GM18519 (cell line): ENCODE results near the gene C1orf174.

Experiments used
- ATAC-seq: cut with Tn5 transposase; IDR thresholded peaks from one replicate; pipeline ENCODE4 v1.9.1; 2021; ENCODE audit warnings: mild to moderate bottlenecking, moderate library complexity; ENCODE audit not compliant: unreplicated experiment, low FRiP score

The C1orf174 gene

DNA sequence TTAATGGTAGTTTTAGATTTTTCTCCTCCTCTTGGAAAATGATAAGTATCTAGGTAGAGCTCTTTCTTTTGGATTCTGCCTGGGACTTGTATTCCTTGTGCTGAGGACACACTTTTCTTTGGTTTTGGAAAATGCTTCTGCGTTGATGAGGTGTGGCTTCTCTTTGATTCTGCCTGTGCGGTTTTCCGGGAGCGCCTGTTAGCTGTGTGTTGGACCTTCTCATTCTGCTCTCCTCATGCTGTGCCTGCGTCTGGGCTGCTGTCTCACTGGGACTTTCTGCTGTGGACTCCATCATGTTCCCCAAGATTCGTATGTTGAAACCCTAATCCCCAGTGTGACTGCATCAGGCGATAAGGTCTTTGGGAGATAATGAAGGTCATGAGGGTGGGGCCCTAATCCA is 21.0 kb downstream of the C1orf174 start:
- no peak for ATAC-seq

DNA sequence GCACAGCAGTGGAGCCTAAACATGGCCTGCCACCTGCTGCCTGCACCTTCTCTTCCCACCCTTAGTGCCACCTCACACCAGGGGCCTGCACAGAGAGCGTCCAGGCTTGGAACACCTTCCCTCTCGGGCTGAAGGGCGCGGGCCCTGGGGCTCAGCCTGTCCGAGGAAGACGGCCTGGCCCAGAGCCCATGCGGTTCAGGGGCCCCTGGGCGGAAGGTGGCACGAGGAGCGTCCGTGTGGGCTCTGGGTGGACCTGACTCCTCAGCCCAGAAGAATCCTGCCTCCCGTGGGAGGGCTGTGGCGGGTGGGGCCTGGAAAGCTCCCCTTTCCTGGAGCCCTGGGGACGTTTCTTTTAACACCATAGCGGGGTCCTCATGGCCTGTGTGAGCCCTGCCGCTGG is 23.4 kb downstream of the C1orf174 start:
- no peak for ATAC-seq

DNA sequence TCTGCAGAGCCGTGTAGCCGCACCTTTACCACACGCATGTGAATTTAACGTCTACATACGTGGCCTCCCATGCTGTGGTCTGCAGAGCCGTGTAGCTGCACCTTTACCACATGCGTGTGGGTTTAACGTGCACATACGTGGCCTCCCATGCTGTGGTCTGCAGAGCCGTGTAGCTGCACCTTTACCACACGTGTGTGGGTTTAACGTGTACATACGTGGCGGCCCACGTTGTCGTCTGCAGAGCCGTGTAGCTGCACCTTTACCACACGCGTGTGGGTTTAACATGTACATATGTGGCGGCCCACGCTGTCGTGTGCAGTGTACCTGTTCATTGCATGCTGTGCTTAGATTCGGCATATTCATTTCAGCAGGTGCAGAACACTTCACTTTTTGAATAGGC is 25.3 kb downstream of the C1orf174 start:
- ATAC-seq, result no peak

DNA sequence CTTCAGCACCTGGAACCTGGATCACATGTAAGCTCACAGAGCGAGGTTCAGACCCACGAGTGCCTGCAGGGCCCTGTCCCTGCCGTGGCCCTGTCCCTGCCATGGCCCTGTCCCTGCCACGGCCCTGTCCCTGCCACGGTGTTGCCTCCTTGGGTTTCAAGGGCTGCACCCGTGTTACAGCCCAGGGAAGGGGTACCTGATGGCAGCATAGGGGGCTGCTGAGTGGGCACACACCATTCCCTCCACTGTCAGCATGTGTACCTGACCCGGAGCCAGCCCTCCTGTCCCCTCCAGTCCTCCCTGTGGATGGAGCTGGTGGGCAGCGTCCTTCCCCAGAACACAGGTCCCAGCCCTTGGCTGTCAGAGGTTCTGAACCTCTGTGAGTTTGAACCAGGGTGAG is 27.5 kb downstream of the C1orf174 start:
- ATAC-seq, result no peak

DNA sequence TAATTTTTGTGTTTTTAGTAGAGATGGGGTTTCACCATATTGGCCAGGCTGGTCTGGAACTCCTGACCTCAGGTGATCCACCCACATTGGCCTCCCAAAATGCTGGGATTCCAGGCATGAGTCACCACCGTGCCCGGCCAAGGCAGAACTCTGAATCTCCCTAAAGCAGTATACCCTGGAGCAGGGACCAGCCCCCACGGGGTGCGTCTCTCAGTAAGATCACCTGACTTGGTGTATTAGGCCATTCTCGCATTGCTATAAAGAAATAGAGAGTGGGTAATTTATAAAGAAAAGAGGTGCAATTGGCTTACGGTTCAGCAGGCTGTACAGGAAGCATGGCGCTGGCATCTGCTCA is 28.6 kb downstream of the C1orf174 start:
- ATAC-seq, result no peak

DNA sequence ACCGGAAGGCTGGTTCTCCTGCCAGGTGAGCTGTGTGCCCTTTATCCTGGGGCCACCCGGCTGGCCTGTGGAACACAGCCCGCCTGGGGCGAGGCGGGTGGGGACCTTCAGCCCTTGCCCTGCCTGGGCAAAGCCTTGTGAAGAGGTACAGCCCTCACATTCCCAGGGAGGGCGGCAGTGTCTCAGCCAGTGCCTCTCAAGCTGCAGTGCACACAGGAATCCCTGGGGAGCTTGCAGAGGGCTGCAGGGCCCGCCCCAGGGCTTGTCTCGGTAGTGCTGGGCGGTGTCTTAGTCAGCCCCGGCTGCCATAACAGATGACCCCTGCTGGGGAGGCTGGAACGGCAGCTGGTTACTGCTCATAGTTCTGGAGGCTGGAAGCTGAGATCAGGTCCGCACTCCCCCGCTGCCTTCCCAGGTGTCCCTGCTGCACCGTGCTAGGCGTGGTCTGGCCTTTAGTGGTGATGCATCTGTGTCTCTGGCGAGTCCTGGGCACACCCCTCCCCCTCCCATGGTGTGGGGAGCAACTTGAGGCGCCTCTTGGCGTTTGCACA is 30.2 kb downstream of the C1orf174 start:
- no peak for ATAC-seq

DNA sequence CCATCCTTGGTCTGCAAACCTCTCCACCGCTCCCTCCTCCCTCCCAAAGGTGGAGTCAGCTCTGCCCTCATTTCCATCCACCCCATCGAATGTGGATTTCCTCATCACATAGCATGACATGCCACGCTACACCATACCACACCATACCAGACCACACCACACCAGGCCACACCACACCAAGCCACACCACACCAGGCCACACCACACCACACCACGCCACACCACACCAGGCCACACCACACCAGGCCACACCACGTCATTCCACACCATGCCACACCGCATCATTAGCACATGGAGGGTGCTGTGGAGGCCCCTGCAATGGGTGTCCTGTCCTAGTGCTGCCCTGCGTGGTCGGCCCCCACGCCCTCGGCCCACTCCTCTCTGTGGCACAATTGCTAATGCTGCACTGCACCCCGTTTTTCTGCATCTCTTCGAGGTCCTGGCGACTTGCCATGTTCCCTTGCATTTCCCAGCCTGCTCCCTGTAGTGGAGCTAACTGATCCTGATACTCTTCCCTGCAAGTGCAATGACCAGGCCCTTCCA is 31.5 kb downstream of the C1orf174 start:
- no peak for ATAC-seq

DNA sequence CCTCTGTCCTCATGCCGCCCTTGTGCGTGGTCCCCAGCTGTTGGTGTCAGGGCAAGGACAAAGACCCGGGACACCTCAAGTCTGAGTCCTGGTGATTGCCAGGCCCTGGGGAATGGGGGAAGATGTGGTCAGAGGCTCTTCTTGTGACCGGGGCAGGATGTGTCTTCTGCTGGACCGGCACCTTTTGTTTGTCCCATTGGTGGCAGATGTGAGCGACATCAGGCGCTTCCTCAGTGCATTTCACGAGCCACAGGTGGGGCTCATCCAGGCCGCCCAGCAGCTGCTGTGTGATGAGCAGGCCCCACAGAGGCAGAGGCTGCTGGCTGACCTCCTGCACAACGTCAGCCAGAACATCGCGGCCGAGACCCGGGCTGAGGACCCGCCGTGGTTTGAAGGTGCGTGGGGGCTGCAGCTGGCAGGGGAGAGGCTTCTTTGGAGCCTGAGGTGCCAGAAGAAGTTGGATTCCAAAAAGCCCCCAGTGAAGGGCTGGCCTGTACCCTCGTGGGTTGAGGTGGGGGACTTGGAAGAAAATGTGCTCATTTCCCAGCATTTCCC is 34.4 kb downstream of the C1orf174 start:
- ATAC-seq, result no peak

DNA sequence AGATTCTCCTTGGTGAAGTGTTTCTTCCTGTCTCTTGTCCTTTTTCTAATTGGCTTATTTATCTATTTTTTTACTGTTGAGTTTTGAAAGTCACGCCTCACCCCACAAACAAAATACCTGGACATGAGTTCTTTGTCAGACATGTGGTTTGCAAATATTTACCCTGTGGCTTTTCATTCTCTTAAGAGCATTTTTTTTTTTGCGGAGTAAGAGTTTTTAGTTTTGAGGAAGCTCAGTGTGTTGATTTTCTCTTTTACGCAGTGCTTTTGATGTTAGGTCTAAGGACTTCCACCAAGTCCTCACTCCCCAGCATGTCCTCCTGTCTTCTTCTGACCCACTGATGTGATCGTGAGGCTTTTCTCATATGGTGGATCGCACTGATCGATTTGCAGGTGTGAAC is 35.2 kb downstream of the C1orf174 start:
- no peak for ATAC-seq

DNA sequence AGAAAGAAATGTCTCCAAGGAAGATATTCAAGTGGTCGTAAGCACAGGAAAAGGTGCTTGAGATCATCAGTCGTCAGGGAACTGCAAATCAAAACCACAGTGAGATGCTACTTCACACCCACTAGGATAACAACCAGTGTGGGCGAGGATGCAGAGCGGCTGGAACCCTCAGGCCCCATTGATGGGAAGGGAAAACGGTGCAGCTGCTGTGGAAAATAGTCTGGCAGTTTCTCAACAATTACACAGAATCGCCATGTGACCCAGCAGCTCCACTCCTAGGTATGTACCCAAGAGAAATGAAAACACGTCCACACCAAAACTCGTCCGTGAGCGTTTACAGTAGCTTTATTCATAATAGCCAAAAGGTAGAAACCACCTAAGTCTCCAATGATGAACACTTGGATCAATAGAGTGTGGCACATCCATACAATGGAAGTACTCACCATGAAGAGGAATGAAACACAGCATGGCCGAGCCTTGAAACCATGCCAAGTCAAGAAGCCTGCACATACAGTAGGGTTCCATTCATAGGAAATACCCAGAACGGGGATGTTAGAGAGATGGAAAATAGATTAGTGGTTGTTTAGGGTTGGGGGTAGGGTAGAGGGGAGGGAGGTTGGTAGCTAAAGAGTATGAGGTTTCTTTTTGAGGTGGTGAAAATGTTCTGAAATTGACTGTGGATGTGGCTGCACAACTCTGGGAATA is 36.7 kb downstream of the C1orf174 start:
- no peak for ATAC-seq

DNA sequence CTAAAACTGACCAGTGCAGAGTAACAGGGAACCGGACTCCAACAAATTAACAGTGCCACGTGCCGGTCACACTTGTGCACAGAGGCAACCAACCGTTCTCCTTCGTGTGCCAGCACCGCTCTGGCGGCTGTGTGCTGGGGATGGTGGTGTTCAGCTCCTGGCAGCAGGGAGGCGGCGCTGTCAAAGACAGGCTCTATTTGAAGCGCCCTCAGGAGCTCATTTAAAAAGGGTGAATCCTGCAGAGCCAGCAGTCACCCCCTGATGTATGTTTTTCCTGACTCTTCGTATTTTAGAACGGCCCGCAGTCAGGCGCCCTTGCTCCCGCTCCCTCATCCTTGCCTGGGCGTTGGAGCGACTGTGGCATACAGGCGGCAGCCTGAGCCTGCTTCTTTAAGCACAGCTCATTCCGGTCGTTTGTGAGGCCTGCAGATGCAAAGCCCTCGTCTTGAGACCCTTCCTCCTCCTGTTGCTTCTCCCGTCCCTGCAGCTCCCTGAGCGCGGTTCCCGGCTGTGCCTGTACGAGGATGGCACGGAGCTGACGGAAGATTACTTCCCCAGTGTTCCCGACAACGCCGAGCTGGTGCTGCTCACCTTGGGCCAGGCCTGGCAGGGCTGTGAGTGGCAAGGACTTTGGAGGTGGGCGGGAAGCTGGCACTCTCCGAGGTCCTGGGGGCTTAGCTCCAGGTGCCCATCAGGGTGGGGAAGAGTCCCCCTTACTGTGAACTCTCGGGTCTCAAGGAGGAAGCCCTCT is 41.7 kb downstream of the C1orf174 start:
- no peak for ATAC-seq

DNA sequence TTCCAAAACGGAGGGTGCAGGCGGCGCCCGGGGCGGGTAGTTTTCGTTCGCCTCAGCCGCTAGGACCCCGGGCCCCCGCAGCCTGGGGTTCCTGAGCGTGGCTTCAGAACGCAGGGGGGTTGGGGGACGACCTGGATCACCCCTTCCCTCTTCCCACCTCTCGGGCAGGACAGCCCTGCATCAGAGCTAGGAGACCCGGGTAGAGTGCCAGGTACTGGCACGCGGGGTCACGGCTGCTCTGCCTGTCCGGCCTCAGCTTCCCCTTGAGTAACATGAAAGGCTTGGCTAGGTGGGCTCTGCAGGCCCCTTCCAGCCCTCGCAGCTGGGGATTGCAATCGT is 42.3 kb downstream of the C1orf174 start:
- ATAC-seq, result no peak

DNA sequence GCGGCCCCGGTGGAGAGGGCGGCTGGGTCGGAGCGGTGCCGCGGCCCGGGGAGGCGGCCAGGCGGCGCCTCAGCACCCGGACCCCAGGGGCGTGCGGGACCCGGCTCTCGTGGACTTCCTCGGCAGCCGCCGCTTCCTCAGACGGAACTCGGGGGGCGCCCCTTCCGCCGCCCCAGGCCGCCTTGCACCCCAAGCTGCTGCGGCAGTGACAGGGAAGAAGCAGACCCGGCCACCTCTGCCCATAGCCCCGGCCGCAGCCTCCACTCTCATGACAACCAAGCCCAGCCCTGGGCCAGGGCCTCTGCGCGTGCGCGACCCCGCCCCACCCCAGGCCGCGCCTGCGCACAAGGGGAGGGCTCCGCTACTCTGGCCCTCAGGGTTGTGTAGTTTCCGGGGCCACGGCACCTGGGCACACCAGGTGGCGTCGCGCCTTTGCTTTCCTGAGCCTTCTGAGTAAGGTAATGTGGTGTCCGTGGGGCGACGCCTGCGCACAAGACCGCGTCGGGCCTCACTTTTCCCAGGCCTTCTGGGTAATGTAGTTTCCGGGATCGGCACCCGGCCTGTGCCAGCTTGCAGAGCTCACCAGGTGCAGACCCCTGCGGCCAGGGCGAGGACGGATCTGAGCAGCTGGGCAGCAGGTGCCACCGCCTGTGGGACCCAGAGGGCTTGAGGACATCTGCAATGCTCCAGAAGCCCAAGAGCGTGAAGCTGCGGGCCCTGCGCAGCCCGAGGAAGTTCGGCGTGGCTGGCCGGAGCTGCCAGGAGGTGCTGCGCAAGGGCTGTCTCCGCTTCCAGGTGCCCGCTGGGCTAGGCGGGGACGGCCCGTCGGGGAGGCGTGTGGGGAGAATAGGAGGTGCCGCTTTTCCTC is 42.9 kb downstream of the C1orf174 start, which contains the start of the genes CEP104 and DFFB:
TSS of gene CEP104 (minus strand) at position 289 of the 868 bp plus-strand sequence. CDS start 4,804 bp downstream, outside the sequence.
TSS of gene DFFB (plus strand) at position 554 of the 868 bp plus-strand sequence. CDS start at position 682, 128 bp downstream.
- ATAC-seq, result peak; percentile 94

DNA sequence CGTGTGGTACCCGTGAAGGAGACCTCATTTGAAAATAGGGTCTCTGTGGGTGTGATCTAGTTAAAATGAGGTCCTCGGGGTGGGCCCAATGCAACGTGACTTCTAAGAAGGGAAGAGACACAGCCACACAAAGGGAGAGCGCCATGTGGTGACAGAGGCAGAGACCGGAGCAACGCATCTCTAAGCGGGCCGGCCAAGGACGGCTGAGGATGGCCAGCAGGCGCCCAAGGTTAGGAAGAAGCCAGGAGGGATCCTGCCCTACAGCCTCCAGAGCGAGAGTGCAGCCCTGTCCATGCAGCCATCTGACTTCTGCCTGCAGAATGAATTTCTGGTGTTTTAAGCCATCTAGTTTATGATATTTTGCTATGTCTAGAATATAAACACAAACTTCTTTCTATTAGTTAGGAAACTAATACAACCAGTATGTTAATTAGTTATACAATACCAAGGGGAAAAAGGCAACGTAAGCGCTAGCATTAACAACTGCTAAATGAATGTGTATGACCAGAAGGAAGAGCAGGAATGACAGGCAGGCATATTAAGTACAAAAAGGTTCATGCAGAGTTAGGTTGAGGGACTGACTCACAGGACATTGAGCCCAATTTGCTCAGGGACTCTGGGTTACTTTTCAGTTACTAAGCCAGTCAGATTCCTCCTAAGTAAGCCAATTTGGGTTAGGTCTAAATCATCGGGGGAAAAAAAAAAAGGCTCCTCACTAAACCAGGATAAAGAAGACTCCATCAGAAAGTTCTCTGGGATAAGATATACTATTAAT is 47.2 kb downstream of the C1orf174 start:
- ATAC-seq, result no peak

DNA sequence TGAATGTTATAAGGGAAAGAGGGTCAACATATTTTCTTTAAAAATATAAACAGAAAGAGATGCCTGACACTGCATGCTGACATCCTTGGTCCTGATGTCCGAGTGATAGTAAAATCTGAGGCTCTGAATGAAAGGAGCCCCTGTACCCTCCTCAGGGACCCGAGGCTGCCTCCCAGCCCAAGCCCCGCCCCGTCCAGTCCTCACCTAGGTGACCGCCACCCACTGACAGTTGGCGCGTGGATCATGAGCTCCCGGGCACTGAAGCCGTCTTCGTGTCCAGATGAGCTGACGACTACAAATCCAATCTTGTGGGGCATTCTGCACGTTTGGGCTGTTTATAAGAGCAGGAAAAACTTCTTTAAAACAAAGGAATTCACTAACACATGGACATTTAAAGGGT is 48.0 kb downstream of the C1orf174 start:
- ATAC-seq, result no peak

DNA sequence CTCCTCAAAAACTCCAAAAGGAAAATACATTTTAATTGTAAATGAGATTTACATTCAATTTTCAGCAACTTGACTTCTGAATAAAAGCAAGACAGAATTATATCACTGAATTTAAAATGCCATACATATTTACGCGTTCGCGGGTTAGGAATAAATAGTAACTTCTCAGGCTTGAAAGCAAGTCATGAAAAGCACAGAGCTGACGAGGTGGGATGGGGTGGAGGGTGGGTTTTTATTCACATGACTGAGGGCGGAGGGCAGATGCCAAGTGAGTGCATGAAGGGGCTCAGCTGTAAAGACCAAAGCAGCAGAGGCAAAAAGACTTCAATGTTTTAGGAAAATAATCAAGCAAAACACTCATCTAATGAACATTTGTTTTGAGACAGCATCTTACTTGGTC is 48.8 kb downstream of the C1orf174 start:
- no peak for ATAC-seq

DNA sequence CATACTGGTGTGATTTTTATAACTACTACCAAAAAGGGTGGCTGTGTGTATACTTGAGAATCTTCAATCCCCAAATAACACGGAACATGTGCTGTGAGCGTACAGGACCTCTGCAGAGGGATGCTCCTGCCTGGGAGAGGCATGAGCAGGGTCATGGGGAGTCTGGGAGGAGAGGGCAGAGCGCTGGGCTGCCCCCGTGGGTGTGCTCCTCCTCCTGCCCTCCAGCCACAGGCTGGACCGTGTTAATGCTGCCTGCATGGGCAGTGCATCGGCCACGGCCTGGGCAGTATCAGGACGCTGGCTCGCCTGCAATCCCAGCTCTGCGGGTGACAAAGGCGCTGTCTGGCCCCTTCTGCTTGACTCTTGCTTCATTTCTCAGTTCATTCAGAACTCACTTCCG is 49.2 kb downstream of the C1orf174 start:
- no peak for ATAC-seq

DNA sequence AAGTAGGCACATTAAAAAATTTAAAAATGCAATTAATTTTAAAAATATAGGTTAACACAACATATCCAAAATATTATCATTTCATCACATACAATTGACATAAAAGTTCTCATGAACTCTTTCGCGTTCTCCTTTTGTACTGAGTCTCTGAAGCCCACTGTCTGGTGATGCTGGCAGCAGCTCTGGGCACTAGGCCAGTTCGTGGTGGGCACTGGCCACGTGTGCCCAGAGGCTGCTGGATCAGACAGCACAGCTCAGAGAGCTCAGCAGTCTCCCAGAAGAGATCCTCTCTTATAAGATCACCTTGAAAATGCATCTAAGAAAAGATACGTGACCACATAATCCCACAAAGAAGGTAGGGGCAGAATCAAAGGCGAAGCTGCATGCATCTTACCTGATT is 53.0 kb downstream of the C1orf174 start:
- no peak for ATAC-seq

DNA sequence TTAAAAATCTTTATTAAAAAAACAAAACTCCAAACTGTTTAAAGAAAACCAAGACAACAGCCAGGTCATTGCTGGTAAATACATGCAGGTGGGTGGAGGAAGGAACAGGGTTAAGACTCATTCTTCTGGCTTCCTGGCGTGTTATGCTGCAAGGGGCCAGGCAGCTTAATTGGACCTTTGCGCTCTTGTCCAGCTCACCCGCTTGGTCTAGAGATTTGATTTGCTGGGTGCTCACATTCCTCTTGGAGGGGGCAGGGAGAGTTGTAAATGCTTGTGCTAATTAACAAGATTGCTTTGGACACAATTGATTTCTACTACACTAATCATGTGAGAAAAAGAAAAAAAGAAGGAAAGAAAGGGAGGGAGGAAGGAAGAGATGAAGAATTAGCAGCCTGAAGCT is 53.5 kb downstream of the C1orf174 start:
- ATAC-seq, result no peak

DNA sequence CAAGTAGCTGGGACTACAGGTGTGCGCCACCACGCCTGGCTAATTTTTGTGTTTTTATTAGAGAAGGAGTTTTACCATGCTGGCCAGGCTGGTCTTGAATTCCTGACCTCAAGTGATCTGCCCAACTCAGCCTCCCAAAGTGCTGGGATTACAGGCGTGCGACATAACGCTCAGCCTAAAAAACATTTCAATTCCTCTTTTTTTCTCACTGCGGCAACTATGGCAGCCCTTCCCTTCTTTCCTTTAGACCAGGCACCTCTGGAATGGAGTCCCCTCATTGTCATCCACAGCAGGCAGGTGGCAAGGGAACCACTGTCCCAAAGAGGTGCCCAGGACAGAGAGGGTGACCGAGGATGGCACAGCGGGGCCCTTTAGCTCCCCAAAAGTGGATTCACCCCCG is 57.2 kb downstream of the C1orf174 start:
- ATAC-seq, result no peak
